HG03460 (cell line): ENCODE measurements around the gene LRRC75B.
"Not testable (repeated sequence)": the region's sequence is repeated elsewhere in the genome, so short reads cannot be mapped to it uniquely, and the experiment has no call there.

Source experiments
- ATAC-seq: cut with Tn5 transposase; IDR thresholded peaks from one replicate; pipeline ENCODE4 v1.9.1; 2021; ENCODE audit not compliant: unreplicated experiment

LRRC75B gene

DNA sequence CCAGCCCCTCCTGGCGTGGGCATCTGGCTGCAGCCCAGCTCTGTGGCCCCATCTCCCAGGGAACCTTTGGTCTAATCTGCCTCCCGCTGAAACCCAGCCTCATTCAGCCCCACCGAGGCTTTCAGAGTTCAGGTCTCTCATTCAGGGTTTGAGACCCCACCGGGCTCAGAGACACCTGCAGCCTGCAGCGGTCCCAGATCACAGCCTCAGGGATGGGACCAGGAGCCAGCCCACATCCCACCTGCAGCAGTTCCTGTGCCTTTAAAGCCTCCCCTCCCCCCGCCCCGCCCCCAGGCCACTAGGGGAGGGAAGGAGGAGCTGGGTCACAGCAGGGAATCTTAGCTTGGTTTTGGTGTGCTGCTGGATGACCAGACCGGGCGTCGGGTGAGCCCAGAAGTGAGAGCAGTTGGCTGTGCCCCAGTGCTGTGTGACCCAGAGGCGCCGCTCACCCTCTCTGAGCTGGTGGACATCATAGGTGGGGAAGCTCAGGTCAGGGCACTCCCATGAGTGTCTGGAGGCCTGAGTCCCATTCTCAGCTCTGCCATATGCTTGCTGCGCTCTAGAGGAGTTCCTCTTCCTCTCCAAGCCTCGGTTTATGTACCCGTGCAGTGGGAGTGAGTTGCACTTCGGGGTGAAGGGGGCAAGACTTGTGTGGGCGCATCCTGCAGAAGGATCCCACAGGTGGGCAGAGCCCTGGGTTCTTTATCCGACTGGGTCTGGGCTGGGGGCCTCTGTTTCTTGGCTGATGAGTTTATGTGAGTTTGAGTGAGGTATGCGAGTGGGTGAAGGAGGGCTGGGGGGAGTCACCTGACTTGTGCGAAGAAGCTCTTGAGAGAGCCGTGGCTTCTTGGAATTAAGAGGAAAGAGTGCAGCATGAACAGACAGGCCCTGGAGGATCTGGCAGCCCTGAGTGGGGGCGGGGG is 10.2 kb upstream of the LRRC75B start, which contains the start of gene GGT1:
Gene GGT1, plus strand, starts transcription at position 347 of the 923 bp plus-strand sequence. CDS start 7,889 bp downstream, outside the sequence.
- ATAC-seq: not testable (repeated sequence)

DNA sequence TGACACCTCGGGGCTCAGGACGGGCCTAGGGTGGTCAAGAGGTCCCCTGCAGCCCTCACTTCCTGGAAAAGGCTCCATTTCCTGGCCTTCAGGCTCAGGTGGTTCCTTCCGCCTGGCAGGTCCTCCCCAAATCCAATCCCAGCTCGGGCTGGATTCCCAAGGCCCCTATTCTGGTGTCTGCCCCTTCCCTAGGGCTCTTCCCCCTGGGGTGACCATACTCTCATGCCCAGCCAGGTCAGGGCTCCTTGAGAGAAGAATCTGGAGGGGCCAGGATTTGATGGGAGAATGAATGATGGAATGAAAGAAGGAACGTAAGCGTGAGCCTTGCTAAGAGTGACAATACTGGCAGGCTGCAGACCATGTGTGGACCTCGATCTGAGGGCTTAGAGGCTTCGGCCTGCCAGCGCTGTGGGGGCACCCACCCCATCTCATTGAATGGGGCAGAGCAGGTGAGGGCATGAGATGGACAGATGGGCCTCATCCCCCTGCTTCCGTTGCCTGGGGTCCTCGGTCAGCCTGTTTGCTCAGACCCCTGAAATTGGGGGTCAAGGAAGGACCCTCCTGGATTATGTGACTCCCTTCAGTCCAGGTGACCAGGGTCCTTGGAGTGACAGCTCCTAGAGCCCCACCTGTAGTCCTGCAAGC is 9.4 kb upstream of the LRRC75B start:
- ATAC-seq: not testable (repeated sequence)

DNA sequence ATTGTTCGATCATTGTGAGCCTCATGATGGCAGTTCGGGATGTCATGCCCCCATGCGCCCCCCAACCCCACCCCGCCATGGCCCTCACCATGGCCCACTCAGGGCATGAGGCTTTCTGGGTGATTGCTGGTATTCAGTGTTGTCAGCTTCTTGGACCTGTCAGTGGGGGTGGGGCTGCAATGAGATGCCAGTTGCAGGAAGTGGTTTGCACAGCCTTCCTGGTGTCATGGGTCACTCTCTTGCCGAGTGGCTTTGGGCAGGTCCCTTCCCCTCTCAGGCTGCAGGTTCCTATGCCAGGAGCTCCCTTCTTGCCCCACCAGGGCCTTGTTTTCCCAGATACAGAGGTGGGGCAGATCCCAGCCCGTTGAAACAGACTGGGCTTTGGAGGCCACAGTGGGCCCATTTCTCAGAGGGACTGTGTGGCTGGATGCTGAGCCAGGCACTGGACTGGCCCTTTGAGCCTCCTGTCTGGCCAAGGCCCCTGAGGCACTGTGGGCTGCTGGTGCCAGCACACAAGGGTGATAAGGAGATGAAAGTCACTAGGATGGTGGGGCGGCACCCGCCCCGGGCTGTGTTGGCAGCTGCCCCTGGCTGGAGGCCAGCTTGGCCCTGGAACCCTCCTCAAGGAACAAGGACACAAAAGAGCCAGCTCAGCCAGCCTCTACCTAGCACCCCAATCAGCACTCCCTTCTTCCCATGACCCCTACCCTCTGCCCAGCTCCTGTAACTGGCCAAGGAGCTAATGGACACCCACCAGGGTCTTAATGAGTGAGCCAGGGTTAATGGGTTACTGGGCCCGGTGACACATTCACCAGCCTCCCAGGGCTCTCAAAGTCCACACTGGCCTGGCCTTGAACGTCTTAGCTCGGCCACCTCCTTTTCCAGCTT is 8.6 kb upstream of the LRRC75B start:
- no peak for ATAC-seq

DNA sequence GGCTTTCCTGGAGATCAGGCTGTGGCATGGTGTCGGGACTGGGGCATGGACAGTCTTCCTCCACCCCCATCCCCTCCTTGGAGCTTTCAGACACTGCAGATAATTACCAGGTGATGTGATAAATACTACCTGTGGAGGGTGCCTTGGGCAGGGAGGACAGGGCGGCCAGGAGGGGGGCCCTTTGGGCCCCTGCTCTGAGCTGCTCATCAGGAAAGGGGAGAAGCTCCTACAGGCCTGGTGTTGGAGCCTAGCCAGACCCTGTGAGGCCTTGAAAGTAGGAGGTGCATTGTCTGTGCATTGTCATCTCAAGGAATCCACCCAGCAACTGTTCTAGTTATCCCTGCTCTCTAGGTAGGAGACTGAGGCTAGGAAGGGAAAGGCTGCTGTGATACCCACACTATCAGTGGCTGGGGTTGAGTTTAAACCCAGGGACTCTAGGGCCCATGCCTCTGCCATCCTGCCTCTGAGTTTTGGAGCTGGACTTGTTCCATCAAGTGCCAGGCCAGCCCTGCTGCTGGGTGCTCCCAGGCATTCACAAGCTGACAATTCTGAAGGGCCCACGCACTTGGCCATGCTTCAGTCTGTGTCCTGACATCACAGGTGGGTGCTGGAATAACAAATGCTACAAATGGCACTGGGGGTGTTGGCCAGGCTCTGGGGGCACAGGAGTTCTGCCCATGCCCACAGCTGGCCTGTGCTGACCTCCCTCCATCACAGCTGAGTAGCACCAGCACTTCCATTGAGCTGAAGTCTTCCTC is 7.3 kb upstream of the LRRC75B start:
- ATAC-seq: not testable (repeated sequence)

DNA sequence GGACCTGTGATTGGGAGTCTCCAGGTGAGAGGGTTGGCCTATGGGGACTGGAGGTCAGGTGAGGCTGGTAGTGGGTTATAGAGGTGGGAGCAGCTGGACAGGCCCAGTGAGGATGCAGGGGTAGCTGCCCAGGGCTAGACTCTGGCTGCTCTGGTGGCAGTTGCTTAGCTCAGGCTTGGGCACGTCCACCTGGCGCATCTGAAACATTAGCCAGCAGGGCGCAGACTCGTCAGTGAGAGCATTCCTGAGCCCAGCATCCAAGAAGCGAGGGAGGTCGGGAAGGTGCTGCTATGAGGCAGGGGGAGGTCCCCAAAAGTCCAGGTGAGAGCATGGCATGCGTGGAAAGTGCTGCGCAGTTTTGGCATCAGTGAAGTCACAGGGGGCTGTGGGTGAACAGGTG is 6.6 kb upstream of the LRRC75B start:
- no peak for ATAC-seq

DNA sequence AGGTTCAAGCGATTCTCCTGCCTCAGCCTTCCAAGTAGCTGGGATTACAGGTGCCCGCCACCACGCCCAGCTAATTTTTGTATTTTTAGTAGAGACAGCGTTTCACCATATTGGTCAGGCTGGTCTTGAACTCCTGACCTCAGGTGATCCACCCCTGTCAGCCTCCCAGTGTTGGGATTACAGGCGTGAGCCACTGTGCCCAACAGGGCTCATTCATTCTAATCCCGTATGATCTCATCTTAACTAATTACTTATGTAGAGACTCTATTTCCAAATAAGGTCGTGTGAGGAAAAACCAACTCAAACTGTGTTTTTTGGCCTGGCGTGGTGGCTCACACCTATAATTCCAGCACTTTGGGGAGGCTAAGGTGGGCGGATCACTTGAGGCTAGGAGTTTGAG is 4.2 kb upstream of the LRRC75B start:
- ATAC-seq: not testable (repeated sequence)

DNA sequence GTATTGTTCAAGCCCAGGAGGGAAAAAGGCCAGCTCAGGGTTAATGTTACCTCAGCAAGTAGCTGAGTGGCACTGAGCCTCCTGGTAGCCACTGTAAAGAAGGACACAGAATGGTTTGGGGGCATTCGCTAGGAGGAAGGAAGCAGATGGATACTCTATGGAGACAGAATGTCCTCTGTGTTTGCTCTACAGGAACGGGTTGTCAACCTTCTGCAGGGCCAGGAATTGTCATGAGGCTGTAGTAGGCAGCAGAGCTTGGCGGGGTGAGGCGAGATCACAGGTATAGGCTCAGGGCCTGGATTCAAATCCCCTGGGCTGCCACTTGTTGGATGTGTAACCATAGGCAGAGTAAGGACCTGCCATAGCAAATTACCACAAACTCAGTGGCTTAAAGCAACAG is 3.0 kb upstream of the LRRC75B start:
- ATAC-seq: no peak

DNA sequence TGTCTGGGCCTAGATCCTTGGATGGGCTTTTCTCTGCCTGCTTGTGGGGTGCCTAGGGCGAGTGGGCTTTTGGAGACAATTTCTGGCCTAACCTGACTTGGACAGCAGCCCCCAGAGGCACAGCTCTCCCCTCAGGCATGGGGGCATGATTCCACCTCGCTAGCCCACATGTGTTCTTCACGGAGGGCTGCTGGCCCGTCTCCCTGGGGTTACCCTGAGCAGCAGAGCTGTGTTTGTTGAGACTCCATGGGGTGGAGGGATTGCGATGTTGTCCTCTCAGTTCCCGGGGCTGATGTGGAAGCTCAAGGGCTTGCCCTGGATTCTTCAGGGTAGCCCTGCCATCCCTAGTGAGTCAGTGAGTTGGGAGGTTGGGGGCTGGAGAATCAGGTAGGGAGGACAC is 2.4 kb upstream of the LRRC75B start:
- ATAC-seq: no peak

DNA sequence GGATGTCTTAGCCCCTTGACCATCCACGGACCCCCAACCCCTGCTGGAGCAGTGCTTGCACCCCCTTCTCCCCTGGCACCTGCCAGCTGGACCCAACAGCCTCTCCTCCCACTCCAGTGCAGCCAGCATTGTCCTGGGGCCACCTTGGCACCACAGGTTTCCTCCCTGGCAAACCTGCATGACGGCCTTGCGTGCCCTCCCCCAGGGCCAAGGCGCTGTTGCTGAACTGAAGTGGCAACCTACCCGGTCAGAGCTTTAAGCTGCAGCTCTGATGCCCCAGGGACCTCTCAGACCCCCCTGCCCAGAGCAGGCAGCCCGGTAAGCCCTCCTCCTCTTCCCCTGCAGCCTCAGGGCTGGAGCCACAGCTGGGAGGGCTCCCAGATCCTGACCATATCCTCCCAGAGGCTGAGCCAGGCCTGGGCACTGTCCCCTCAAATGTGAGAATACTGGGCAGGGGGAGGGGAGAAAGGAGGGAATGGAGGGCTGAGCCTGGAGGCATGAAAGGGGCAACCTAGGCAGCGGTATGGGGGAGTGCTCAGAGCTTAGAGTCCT is 1.8 kb upstream of the LRRC75B start:
- ATAC-seq: no peak

DNA sequence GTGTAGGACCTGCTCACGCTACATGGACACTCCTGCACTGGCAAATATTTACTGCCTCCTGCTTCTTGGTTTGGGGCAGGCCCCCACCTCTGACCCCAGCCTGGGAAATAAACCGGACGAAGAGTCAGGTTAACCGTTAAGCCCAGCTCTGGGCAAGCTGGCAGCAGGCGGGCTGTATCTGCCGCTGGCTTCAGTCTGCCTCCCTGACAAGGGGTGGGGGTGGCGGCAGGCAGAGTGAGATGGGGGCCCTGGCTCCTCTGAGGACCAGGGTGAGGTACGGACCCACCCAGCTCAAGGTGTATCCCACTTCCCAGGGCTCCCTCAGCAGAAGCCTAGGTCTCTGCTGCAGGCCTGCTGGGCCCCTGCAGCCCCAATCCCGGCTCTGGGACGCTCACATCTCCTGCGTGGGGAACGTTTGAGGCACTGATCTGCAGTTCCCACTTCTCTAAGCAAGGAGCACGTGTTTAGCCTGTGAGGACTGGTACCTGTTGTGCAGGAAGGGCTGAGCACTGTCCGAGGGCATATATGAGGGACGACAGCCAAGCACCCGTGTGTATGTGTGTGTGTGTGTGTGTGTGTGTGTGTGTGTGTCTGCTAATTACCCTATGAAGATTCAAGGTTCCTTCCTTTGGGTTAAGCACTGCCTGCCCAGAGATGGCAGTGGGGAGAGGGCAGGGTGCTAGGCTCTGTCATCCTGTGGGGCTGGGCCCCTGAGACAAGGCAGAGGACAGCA is 1.1 kb upstream of the LRRC75B start:
- ATAC-seq: no peak

DNA sequence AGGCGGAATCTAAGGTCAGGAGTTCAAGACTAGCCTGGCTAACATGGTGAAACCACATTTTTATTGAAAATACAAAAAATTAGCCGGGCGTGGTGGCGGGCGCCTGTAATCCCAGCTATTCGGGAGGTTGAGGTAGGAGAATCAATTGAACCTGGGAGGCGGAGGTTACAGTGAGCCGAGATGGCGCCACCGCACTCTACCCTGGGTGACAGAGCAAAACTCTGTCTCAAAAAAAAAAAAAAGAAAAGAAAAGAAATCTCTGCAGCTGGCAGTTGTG is 624 bp upstream of the LRRC75B start:
- ATAC-seq: not testable (repeated sequence)

DNA sequence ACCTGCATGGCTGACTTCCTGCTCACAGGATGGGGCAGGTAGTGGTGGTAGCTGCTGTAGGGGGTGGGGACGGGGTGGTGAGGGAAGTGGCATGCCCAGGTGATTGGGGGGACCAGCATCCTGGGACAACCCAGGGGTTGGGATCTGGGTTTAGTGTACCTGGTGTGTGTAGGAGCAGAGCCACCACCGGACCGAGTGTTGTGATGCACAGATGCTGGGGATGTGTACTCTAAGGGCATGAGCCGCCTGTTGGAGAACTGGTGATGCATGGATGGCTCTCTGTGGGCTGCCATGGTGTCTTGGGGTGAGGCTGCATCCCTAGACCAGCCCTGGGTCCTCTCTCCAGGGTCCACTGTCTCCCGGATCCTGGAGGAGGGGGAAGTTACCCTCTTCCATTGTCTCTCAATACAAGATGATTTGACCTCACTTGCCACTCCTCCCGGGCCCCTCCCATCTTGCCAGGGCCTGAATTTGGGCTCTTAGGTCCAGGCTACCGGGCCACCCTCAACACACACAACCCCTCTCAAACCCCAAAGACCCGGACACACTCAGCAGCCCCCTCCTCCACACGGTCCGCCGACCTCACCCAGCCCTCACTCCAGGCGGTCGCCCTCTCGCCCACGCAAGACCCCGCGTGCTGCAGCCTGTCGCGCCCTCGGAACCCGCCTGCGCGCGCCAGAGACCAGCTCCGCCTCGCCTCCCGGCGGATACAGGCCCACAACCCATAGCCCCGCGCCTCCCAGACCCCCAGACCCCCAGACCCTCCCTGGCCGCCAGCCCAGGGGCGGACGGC is 619 bp downstream of the LRRC75B start:
- no peak for ATAC-seq

DNA sequence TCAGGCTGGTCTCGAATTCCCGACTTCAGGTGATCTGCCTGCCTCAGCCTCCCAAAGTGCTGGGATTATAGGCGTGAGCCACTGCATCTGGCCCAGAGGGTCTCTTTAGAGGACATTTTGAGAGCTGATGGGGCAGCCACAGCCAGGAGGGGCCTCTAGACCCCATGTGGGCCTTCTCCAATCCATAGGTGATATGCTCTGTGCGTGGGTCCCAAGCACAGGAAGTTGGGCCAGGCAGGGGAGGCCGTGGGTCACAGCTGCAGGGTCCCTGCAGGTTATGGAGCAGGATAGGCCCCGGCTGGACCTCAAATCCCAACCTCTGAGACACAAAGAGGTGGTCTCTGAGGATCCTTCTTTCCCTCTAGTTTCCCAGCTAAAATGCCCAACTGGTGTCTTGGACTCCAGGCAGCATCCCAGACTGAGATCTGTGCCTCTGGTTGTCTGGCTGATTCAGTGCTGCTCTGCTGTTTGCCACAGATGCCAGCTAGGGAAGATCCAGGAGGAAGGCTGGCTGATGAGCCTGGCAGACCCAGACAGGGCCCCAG is 1.5 kb downstream of the LRRC75B start:
- no peak for ATAC-seq

DNA sequence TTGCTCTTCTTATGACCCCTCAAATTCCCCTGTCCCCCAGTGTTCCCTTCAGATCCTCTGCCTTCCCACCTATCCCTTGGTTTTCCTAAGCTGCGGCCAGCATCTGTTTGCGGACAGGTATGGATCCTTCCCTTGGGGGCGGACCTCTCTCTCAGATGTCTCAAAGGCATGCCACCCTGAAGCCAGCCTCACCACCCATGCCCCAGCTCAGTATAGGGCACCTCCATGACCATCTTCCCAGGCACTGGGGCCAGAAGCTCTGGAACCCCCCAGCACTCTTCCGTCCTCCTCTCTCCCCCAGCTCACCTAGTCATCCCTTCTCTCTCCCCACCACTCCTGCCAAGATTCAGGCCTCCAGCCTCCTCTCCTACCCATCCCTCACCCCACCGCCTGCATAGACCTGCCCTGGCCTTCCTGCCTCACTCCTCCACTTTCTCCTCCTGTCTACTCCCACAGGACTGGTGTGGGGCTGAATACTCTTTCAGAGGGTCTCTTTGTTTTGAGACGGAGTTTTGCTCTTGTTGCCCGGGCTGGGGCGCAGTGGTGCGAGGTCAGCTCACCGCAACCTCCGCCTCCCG is 2.2 kb downstream of the LRRC75B start:
- no peak for ATAC-seq

DNA sequence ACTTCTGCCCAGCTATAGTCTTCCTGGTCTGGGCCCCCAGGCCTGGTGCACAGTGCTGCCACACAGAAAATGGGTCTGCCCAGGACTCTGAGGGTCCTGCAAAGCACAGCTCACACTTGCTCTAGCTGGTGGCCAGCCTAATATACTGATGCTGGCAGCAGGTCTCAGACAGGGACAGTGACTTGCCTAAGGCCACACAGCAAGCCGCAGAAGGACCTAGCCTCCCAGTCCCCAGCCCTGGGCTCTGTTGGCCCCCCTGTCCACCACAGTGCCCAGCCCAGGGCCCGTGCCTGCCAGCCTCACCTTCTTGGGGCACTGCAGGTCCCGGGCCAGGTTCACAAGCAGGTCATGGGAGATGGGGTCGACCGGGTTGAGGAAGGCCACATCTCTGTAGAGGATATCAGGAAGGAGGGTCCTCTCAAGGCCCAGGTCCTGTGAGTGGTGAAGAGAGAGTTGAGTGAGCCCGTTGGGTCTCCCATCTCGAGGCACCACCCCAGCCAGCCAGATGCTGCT is 3.3 kb downstream of the LRRC75B start:
- ATAC-seq: no peak

DNA sequence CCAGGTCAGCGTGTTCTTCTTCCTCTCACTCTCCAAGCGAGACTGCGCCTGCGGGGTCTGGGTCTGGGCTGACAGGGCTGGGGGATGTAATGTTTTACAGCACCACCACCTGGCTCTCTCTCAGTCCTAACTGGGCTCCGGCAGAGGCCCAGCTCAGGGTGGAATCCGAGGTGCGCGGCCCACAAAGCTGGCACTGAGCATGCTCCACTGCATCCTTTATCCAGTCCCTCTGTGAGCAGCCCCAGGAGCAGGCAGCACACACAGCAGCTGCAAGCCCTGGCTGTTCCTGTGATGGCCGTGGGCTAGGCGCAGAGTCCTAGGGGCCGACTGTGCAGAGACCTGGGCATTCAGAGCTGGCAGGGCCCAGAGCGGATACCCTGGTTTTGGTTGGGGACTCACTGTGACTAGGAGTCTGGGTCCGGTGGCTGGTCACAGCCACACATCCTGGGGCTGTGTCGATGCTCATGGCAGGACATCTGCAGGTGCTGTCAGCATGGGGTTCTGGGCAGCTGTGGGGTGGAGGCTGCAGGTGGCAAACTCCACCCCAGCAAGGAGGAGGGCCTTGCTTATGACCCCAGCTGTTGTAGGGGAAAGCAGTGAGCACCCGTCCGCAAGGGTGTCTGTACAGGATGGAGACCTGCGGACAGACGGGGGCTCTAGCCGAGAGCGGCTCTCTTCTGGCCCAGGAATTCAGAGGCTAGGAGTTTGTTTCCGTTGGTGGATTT is 4.0 kb downstream of the LRRC75B start:
- ATAC-seq: no peak

DNA sequence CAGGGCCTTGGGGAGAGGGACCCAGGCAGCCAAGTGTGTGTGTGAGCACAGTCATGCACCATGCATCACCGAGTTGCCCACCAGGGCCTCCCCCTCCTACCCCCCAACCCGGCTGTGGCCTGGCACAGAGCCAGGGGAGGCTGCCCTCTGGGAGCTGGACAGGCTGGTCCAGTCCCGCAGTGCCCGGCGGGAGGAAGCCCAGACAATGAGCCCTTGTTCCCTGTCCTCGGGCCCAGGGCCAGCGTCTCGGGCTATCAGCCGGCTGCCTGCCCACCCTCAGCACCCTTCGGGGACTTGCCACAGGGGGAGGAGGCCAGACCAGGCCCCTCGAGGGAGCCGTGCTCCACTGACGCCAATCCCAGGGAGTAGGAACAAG is 4.5 kb downstream of the LRRC75B start:
- no peak for ATAC-seq

DNA sequence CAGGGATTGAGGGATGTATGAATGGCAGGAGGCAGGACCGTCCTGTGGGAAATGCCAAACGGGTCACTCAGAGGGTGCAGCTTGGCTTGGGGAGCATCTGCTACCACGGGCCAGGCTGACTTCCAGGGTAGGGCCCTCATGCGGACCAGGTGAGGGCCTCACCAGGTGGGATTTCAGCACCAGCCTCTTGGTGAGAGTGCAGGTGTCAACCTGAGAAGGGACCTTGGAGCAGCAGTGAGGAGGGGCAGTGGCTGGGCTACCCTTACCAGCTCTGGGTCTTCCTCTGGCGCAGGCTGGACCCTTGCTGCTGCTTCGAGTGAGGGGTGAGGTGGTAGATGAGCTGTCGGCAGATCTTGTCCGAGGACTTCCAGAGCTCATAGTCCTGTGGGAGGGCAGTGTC is 4.9 kb downstream of the LRRC75B start:
- ATAC-seq: no peak
